GM19025 (cell line): Measurements from ENCODE around the gene VEGFB.

Experiments
- ATAC-seq: cut with Tn5 transposase; IDR thresholded peaks from one replicate; pipeline ENCODE4 v1.9.1; 2021; ENCODE audit warnings: mild to moderate bottlenecking, low read depth, moderate library complexity; ENCODE audit not compliant: unreplicated experiment

Gene VEGFB

GRCh38 chr11:64233913-64234586 lies at the start of gene VEGFB:
Gene VEGFB (plus strand): TSS chr11:64234584. CDS start chr11:64234834, 250 bp downstream.
- ATAC-seq, result peak; percentile 40

- peak; percentile 13 for ATAC-seq
Measured at GRCh38 chr11:64185175-64185692, 49.1 kb upstream of the VEGFB start.

DNA sequence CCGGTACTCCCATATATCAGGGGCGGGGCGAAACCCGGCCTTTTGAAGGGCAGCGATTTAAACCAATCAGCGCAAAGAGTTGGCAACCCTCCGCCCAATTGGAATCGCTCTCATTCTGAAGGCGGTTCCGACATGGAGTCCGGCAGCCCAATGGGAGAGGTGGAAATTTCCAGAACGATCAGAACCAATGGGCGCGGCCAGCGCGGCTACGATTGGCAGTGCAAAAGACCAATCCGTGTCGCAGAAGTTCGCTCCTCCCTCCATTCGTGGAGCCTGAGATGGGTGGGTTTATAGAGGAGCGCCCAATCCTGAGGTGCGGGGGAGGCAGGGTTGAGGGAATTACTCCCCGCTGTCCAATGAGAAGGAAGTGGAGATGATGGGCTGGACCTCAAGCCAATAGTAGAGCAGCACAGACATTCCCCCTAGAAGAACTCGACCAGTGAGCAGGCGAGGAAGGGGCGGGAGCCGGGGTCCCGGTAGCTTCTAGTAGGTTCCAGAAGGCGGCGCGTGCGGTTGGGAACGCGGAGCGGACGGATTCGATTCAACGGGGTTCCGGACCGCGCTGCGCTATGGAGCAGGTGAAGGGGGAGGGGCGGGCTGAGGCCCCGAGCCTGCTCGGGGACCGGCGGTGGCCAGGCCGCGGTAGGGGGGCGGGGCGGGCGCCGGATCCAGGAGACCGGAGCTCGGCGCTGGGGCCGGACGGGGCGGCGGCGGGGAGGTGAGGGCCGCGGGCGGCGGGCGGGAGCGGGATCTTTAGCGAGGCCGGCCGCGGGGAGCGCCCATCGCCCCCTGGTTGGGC lies 48.5 kb upstream of the VEGFB start, which contains the start of gene STIP1:
Gene STIP1, plus strand, starts transcription at position 479 of the 799 bp plus-strand sequence. Its CDS starts 91 bp downstream, at position 570.
- ATAC-seq, result peak; percentile 83

DNA sequence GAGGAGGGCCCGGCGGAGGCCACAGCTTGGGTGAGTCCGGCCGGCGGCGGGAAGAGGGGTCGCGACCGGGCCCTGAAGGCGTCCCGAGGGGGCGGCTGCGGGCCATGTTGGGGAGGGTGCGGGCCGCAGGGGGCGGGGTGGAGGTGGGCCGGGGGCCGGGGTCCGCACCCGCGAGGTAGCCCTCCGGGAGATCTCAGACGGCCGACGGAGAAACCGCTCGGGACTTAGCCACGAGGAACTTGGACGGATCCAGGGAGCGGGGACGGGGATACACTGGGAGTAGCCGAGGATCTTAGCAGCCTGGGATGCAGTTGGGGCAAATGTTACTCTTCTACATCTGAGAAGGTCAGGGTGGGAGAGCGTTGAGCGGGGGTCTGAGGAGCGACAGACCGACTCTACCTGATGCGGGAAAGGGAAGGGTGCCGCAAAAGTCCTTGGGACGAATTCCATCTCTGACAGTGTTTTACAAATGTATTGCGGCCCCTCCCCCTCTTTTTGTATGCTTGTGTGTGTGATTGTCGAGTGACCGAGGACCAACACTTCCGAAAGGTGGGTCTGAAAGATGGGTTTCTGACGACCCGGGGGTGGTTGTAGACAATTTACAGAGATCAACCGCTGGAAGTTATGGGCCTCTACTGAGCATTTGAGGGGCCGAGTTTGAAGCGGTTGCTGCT lies 47.8 kb upstream of the VEGFB start:
- ATAC-seq, result no peak

GRCh38 chr11:64192434-64192833 lies 42.0 kb upstream of the VEGFB start:
- ATAC-seq, result no peak

DNA sequence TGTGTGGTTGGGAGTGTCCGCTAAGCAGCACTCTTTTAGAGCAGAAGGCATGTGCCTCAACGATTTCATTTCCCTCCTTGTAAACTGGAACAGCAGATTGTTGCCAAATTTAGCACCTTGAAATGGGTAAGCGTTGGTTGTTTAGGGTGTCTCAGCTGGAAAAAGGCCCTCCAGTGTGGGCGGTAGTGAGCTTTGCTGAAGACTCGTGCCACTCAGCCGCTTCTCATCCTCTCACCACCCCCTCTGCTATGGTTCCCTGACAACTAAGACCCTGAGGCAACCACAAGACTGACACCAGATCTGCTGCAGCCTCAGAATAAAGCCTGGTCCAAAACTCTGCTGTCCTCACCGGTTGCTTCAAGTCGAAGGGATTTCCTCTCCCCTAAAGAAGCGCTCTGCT lies 37.8 kb upstream of the VEGFB start:
- no peak for ATAC-seq

GRCh38 chr11:64198511-64198910 lies 35.9 kb upstream of the VEGFB start:
- no peak for ATAC-seq

DNA sequence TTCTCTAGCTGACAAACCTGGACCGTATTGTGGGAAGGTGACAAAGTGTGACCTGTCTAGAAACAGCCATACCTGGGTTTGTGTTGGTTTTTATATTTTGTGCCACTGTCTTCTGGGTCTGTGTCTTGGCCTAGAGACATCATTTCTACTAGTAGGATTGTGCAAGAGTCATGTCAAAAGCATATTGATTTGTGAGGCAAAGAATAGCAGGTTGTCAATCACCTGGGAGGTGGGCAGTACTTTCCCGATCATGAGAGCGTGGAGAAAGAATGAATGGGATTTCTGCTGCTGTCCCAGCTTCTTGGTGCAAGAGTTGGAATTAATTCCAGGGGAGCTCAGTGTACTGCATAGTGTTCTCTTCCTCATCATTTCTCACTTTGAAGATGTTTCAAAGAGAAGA lies 32.8 kb upstream of the VEGFB start:
- ATAC-seq, result no peak

DNA sequence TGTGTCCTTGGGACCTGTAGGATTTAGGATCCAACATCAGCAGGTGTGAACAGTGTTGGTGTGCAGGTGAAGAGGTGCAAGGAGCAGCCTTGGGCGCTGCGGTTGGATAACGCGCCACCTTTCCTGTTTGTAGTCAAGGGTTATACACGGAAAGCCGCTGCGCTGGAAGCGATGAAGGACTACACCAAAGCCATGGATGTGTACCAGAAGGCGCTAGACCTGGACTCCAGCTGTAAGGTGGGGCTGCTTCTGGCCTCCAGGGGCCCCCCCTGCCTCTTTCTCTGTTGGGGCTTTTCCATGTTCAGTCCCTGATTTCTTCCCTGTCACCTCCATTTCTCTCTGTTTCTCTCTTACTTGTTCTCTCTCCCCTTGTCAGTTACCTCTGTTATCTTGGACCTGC lies 31.4 kb upstream of the VEGFB start:
- ATAC-seq, result no peak

- no peak for ATAC-seq
Measured at GRCh38 chr11:64203421-64204079, 30.8 kb upstream of the VEGFB start.

GRCh38 chr11:64204080-64204440 lies 30.3 kb upstream of the VEGFB start:
- ATAC-seq, result no peak

GRCh38 chr11:64204464-64204989 lies 29.9 kb upstream of the VEGFB start:
- no peak for ATAC-seq

- peak; percentile 47 for ATAC-seq
Measured at GRCh38 chr11:64206457-64207255, 27.7 kb upstream of the VEGFB start, which contains the start of gene FERMT3. Gene FERMT3 (plus strand): TSS chr11:64206721. CDS start chr11:64207365, 644 bp downstream.

DNA sequence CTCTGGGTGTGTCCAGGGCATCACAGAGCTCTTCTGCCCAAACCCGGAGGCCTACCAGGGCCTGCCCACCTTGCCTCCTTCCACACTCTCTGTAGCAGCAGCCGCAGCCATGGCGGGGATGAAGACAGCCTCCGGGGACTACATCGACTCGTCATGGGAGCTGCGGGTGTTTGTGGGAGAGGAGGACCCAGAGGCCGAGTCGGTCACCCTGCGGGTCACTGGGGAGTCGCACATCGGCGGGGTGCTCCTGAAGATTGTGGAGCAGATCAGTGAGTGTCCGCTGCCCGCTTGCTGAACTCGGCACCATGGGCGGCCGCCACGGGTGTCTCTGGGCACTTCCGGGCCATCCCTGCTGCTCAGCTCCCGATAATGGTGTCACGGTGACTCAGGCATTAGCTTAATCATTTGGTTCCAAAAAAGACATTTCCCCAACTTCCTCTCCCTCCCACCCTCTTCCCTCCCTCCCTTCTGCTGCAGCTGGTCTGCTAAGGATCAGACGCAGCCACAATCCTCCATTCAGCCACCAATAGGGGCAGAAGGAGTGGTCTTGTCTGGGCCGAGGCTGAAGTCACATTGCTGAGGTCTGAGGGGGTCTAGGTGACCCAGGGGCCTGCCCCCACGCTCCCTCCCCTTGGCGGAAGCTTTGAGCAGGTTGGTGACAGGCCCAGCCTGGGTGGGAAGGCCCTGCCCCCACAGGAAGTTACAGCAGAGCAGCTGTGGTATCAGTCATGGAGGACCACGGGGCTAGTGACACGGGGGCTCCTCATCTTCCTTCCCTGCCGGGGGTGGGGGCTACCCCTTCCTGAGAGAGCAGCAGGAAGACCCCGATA lies 26.9 kb upstream of the VEGFB start:
- ATAC-seq, result peak; percentile 48

DNA sequence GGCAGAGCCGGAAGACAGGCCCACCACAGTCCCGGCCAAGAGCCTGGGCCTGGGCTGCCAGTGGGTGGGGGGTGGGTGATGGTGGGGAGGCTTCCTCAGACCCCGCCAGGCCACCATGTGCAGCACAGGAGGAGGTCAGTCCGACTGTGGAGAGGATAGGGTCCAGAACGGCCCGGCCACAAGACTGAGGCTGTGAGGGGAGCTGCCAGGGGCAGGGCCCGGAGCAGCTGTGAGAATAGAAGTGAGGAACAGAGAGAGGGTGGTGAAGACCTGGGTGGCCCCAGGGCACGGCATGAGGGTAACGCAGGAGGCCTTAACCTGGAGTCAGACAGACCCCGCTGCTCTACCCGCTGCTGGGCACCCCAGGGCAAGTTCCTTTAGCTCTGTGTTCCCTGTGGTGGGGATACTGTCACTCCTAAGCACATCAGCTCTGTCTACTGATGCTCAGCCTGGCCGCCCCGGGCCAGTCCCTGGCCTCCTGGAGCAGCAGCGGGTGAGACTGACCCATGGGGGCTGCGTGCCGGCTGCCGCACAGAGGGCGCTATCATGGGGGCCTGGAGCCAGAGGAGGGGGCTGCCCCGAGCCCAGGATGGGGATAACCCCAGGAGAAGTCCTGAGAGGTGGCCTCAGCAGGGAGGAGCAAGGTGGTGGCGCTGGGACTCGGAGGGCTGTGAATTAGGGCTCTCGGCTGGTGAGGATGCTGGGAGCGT lies 26.1 kb upstream of the VEGFB start:
- no peak for ATAC-seq

DNA sequence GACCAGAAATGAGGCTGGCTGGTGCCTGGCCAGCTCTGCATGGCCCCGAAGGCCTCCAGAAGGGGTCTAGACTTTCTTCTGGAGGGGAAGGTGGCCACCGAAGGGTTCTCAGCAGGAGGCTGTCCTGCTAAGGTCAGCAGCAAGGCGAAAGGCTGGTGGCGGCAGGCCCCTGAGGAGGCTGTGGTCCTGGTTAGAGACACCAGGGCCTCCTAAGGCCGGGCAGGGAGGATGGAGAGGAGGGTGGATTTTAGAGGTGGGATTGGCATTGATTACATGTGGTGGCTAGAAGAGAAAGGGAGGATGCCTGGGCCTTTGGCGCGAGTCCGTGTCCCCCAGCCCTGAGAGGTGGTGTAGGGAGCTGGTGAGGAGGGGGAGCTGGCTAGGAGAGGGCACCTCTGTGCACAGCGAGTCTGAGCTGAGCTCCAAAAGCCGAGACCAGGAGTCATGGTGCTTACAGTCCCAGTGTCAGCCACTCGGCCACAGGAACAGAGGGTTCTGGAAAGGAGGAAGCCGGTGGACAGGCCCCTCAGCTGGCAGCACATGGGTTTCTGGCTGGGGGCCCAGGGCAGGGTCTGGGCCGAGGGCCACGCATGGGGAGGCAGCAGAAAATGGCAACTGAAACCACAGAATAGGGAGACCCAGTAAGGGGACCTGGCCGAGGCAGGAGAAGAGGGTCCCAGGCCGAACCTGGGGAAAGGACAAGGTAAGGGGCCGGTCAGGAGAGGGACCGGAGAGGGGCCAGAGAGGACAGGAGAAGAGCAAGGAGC lies 25.4 kb upstream of the VEGFB start:
- ATAC-seq, result no peak

GRCh38 chr11:64209563-64209843 lies 24.9 kb upstream of the VEGFB start:
- no peak for ATAC-seq
